VCaP (cell line): ENCODE measurements around the gene NPVF.
A peak's percentile ranks its signal among the peaks of the same experiment; 100 is the strongest.

ENCODE experiments used
- H3K27ac ChIP-seq: fragments of 450-650 bp; 2 replicates; pipeline ENCODE4 v1.5.1; 2017
- CTCF ChIP-seq: fragments of 450-650 bp; conservative IDR thresholded peaks from 2 replicates; pipeline ENCODE4 v1.5.1; 2017; ENCODE audit warnings: mild to moderate bottlenecking, moderate library complexity

Gene NPVF

GRCh38 chr7:25256333-25256819 is 28.1 kb upstream of the NPVF start:
- no peak for TF ChIP-seq CTCF
- H3K27ac ChIP-seq, result no peak overlapping the region

GRCh38 chr7:25255611-25256332 is 27.5 kb upstream of the NPVF start:
- no peak for TF ChIP-seq CTCF
- H3K27ac ChIP-seq, result no peak overlapping the region

GRCh38 chr7:25254604-25255003 is 26.3 kb upstream of the NPVF start:
- H3K27ac ChIP-seq, result no peak overlapping the region
- TF ChIP-seq CTCF, result no peak

- H3K27ac ChIP-seq, result no peak overlapping the region
- TF ChIP-seq CTCF, result no peak
Measured at GRCh38 chr7:25253714-25254113, 25.4 kb upstream of the NPVF start.

- H3K27ac ChIP-seq, result peak overlapping the region; percentile 69
- no peak for TF ChIP-seq CTCF
Measured at GRCh38 chr7:25250386-25250785, 22.1 kb upstream of the NPVF start.

- TF ChIP-seq CTCF, result no peak
- peak overlapping the region; percentile 69 for H3K27ac ChIP-seq
Measured at GRCh38 chr7:25249772-25250171, 21.5 kb upstream of the NPVF start.

- H3K27ac ChIP-seq, result no peak overlapping the region
- no peak for TF ChIP-seq CTCF
Measured at GRCh38 chr7:25246306-25246705, 18.0 kb upstream of the NPVF start.
